HG03565 (cell line): ENCODE measurements around the gene NOS1AP.
"Not testable (repeated sequence)": the region's sequence is repeated elsewhere in the genome, so short reads cannot be mapped to it uniquely, and the experiment has no call there.

Source experiments
- ATAC-seq: cut with Tn5 transposase; IDR thresholded peaks from one replicate; pipeline ENCODE4 v1.9.1; 2021; ENCODE audit warnings: mild to moderate bottlenecking, moderate library complexity; ENCODE audit not compliant: unreplicated experiment

NOS1AP gene

GRCh38 chr1:162323023-162323422 lies 253.5 kb downstream of the NOS1AP start:
- ATAC-seq = no peak

DNA sequence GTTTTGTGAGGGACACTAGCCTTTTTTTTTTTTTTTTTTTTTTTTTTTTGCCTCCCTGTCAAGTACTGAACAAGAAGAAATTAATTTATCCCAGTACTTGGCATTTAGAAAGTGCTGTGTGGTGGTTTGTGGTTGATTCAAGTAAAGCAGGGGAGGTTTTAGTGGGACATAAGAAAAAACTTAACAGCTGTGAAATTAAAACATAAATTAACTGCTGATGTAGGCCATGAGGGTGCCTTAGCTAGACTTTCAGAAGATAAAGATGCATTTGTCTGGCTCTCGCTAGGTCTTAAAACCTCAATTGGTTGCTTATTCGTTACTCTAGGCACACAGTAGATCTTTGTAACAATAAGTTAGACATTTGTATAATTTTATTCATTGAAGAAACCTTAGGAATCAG lies 254.9 kb downstream of the NOS1AP start:
- no peak for ATAC-seq

- ATAC-seq = no peak
Measured at GRCh38 chr1:162326559-162326958, 257.1 kb downstream of the NOS1AP start.

GRCh38 chr1:162327144-162327787 lies 257.8 kb downstream of the NOS1AP start:
- ATAC-seq = no peak

GRCh38 chr1:162327788-162328165 lies 258.3 kb downstream of the NOS1AP start:
- ATAC-seq = no peak

- ATAC-seq = no peak
Measured at GRCh38 chr1:162328512-162328911, 259.0 kb downstream of the NOS1AP start.

- no peak for ATAC-seq
Measured at GRCh38 chr1:162329826-162330225, 260.3 kb downstream of the NOS1AP start.

- ATAC-seq = no peak
Measured at GRCh38 chr1:162333991-162334390, 264.5 kb downstream of the NOS1AP start.

DNA sequence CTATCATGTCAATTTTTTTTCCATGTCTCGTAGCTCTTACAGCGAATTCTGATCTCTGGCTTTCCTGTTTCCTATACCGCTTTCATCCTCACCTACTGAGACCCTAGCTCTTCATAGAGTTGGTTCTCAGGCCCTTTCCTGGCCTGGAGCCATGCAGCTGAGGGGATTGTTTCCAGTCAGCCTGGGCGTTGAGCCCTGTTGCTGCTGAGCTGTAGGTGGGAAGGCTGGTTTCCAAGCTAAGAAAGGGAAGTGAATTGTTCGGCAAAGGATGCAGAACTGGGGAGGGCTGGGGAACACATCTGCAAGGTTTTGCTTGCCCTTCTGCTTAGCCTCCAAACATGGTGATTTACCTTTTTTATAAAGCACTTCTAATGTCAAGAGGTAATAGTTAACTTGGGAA lies 265.6 kb downstream of the NOS1AP start:
- ATAC-seq = no peak

GRCh38 chr1:162336621-162337285 lies 267.3 kb downstream of the NOS1AP start:
- ATAC-seq = no peak

- no peak for ATAC-seq
Measured at GRCh38 chr1:162342452-162342983, 273.0 kb downstream of the NOS1AP start.

DNA sequence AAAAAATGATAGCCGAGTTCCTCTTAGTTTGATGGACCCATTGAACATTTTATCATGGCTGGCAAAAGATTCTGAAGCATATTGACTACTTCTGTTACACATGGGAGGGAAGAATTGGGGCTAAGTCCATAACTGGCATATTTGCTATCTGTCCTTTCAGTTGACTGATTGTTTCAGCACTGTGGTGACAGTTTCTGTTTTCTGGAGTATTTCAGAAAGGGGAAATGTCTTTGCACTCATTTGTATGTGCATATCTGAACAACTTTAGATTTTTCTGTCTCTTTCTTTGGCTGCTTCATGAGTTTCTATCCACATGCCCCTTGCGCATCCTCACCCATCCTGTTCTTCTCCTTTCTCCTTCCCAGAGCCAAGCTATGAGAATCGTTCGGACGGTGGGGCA lies 274.0 kb downstream of the NOS1AP start:
- no peak for ATAC-seq

DNA sequence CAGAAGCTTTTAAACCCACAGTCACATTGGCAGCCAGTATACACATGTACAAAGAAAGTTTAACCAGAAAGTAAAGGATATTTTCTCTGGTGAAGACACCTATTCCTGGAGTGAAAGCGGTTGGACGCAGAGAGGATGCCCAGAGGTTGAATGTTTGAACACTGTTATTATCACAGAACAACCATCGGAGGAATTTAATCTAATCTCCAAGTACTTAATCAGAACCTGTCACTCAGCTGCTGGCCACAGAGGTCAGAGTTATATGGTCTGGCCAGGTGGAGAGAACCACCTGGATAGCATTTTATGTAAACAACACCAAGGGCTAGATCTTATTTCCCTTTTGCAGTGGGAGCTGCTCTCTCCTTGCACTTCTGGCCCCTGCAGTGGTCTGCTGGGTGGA lies 277.8 kb downstream of the NOS1AP start:
- no peak for ATAC-seq

DNA sequence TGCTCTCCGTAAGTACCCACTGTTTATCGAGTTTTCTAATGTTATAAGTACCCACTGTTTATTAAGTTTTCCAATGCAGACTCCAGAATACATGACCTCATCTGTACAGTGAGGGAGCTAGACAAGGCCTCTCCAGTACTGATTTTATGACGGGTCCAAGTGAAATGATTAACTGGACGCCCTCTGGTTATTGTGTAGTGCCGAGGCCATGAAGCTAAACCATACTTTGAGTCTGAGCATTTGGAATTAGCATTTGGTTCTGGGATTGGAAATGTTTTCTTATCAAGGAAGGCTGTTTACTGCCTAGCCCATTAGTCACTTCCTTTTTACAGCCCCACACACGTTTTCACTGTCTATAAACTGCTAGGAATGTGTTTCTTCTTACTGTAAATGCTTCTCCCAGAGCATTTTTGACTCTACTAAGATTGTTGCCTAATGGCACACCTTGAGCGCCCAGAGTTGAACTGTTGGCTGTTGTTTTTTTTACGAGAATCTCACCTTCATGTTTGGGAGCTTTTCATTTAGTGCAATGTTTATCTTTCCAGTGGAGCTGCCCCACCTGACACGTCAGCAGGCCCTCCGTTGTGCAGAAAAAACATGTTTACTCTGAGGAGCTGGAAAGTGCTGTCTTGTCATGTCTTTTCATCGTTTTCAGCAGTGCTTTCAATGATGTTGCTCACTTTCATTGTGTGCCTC lies 280.3 kb downstream of the NOS1AP start:
- ATAC-seq = no peak

DNA sequence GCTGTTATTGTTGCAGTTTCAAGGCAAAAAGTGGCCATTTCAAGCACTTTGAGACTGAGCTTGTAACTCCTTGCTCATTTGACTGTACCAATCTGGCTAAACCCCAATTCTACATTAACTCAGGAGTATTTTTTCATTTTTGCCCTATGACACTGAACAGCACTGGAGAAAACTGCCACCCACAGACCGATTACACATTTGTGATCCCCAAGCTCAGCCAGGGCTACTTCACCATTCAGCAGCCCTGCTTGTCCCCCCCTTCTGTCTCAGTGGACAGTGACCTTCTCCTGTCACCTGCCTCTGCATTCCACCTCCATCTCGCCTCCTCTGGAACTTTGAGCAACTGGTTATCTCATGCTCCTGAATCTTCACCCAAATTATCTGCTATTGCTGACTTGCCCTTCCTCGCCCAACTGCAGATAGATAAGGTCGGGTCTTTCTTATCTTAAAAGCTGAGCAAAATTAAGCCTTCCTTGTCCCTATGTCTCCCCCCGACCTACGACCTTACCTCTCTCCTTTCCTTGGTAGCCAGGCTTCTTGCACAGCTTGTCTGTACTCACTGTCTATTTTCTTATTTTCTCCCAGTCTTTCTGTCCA lies 281.9 kb downstream of the NOS1AP start:
- ATAC-seq = no peak

- ATAC-seq = not testable (repeated sequence)
Measured at GRCh38 chr1:162351874-162352273, 282.4 kb downstream of the NOS1AP start.

- ATAC-seq = no peak
Measured at GRCh38 chr1:162353078-162353477, 283.6 kb downstream of the NOS1AP start.

GRCh38 chr1:162353702-162354101 lies 284.2 kb downstream of the NOS1AP start:
- no peak for ATAC-seq

DNA sequence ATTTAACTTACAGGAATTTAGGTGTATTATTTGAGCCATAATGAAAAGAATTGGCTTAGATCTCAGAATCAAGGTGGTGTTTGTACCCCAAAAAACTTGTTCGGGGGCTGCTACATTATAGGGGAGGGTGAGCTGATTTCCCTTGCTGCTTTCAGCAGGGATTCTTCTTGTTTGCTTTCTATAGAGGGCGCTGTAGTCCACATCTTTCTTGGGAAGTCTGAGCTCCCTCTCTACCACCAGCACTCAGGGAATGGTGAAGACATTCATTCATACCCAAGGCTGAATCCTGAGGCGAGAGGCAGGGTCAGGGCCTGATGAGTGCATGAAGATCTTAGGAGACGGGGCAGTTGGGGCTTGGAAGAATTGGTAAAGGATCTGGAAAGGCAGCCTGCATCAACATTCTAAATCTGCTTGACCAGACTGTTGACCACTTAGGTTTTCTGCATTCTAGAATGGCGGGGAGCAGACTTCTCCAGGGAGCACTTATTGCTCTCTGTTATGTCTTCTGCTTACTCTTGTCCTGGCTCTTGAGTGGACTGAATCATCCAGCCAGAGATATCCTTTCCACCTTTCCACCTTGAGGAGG lies 288.3 kb downstream of the NOS1AP start:
- no peak for ATAC-seq

DNA sequence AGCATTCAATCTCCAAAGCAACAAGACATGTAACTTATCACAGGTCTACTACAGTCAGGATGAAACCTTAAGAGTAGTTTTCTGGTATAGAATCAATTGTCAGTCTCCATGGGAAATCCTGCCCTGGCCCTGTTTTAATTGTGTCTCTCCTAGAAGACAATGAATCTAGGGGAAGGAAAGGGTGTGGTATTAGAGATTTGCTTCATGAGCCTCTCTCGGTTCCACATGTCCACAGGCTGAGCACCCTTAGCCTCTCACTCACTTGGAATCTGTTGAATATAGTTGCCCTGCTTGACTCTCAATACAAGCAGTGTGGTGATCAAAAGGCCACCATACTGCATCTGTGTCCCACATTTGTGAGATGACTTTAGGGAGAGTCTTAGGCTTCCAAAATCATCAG lies 289.4 kb downstream of the NOS1AP start:
- no peak for ATAC-seq

DNA sequence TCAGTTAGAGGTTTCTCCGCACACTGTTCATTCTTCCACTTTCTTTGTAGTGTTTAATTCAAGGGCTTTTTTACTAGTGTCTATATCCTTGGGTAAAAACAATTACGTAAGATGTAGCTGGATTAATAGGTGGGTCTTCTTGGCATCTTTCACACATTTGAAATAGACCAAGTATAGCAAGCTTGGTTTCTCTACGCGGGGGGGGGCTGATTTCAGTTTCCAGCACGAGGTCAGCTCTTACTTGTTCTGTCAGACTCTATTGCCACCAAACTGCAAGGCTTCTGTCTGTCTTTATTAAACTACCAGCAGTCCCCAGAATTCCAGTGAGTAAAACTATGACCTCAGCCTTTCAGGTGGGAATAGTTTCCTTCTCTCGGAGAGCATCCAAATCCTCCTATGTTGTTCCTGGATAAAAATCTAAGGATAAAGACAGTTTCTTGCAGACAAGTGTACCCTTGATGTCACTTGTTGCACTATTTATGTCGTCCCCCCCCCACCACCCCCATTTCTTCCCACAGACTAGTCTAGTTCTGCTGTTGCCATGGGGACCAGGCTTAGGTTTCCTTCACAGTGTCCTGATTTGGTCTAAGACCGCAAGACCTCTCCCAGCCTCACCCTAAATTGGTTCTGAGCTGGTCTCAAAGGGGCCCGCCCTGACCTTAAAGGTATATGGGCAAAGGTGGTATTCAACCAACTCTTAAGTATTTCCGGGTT lies 290.2 kb downstream of the NOS1AP start:
- no peak for ATAC-seq
